Mucosa of stomach (tissue), 1 donor: Measurements from ENCODE around the gene ZC3H12D.
"Not testable (repeated sequence)": the region's sequence is repeated elsewhere in the genome, so short reads cannot be mapped to it uniquely, and the experiment has no call there.

Source experiments
- H3K27me3 ChIP-seq: one replicate; pipeline ENCODE4 v1.7.0; 2013; ENCODE audit warnings: mild to moderate bottlenecking, low read length; ENCODE audit not compliant: control insufficient read depth, insufficient read depth
- H3K36me3 ChIP-seq: one replicate; pipeline ENCODE4 v1.7.0; 2013; ENCODE audit warnings: low read length; ENCODE audit not compliant: control insufficient read depth, insufficient read depth
- H3K4me1 ChIP-seq: one replicate; pipeline ENCODE4 v1.7.0; 2013; ENCODE audit warnings: mild to moderate bottlenecking, low read length; ENCODE audit not compliant: control insufficient read depth, insufficient read depth
- H3K4me3 ChIP-seq: one replicate; pipeline ENCODE4 v1.7.0; 2013; ENCODE audit warnings: low read length
- H3K9ac ChIP-seq: one replicate; pipeline ENCODE4 v1.7.0; 2013; ENCODE audit warnings: mild to moderate bottlenecking, low read length, moderate library complexity
- H3K9me3 ChIP-seq: one replicate; pipeline ENCODE4 v1.7.0; 2013; ENCODE audit warnings: mild to moderate bottlenecking, low read length, moderate library complexity; ENCODE audit not compliant: control insufficient read depth
- donor health status: Pancreatic carcinoma.

Gene ZC3H12D

DNA sequence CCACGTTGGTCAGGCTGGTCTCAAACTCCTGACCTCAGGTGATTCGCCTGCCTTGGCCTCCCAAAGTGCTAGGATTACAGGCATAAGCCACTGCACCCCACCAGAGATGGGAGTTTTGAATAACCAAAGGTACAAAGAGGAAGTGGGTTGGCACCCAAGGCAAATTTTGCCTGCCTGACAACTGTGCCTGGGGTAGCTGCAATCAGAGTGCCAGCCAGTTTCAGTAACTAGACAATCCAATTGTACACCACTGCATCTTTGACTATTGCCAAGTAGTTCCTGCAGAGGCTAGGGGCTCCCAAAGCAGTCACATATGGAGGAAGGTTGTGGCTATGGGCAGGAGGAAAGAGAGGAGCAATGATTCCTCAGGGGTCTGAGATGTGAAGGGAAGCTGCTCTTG is 16.6 kb downstream of the ZC3H12D start:
- Histone ChIP-seq H3K9ac (no peak overlapping the region), H3K4me1 (peaks cover 21% of the 10 kb centered on the region), H3K9me3 (no peaks in the 10 kb centered on the region), H3K4me3 (no peak overlapping the region), H3K36me3 (no peaks in the 10 kb centered on the region), H3K27me3 (no peaks in the 10 kb centered on the region)

DNA sequence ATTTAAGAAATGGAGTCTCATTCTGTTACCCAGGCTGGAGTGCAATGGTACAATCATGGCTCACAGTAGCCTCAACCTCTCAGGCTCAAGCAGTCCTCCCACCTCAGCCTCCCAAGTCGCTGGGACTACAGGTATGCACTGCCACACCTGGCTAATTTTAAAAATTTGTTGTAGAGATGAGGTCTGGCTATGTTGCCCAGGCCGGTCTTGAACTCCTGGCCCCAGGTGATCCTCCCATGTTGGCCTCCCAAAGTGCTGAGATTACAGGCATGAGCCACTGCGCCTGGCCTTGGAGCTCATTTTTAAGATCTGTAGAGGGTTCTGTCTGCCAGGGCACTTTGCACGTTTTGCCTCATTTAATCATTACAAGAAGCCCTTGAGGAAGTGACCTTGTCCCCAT is 17.5 kb downstream of the ZC3H12D start:
- H3K36me3 ChIP-seq: no peaks in the 10 kb centered on the region
- H3K9me3 ChIP-seq: no peaks in the 10 kb centered on the region
- peaks cover 15% of the 10 kb centered on the region for H3K4me1 ChIP-seq
- no peak overlapping the region for H3K4me3 ChIP-seq
- H3K9ac ChIP-seq: no peak overlapping the region
- H3K27me3 ChIP-seq: no peaks in the 10 kb centered on the region

DNA sequence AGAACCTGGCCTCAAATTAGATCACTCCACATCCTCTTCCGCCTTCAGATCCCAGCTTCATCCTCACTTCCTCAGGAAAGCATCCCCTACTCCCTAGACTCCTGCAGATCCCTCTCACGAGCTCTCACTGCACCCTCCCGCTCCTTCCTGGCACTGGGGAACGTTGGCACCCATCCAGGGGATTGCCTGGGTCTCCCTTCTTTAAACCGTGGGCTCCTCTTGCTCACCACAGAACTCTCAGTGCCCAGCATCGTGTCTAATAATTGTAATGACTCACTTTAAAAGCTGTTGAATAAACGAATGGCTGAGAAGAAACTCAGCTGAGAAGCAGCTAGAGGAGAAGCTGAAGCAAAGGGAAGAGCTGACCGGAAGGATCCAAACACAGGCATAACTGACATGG is 20.4 kb downstream of the ZC3H12D start:
- H3K9ac ChIP-seq: no peak overlapping the region
- peaks cover 21% of the 10 kb centered on the region for H3K4me1 ChIP-seq
- no peak overlapping the region for H3K4me3 ChIP-seq

GRCh38 chr6:149463781-149464180 is 21.0 kb downstream of the ZC3H12D start:
- Histone ChIP-seq H3K27me3 (no peaks in the 10 kb centered on the region), H3K4me1 (peaks cover 21% of the 10 kb centered on the region), H3K4me3 (no peak overlapping the region), H3K9me3 (no peaks in the 10 kb centered on the region), H3K36me3 (no peaks in the 10 kb centered on the region), H3K9ac (no peak overlapping the region)

More for the DNA sequence above, 20.4 kb downstream of the ZC3H12D start:
- Histone ChIP-seq H3K9me3 (no peaks in the 10 kb centered on the region), H3K27me3 (no peaks in the 10 kb centered on the region), H3K36me3 (no peaks in the 10 kb centered on the region)

DNA sequence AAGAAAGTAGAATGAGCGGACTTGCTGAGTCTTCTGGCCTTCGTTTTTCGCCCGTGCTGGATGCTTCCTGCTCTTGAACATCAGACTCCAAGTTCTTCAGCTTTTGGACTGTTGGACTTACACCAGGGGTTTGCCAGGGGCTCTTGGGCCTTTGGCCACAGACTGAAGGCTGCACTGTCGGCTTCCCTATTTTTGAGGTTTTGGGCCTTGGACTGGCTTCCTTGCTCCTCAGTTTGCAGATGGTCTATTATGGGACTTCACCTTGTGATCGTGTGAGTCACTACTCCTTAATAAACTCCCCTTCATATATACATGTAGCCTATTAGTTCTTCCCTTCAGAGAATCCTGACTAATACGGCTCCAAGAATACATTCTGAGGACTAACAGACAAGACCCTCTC is 22.1 kb downstream of the ZC3H12D start:
- H3K9me3 ChIP-seq, H3K4me3 ChIP-seq, H3K36me3 ChIP-seq, H3K27me3 ChIP-seq, H3K9ac ChIP-seq: not testable (repeated sequence)
- peaks cover 21% of the 10 kb centered on the region for H3K4me1 ChIP-seq

- Histone ChIP-seq H3K36me3 (no peaks in the 10 kb centered on the region), H3K4me3 (no peak overlapping the region), H3K9ac (no peak overlapping the region), H3K9me3 (no peaks in the 10 kb centered on the region), H3K4me1 (peaks cover 21% of the 10 kb centered on the region), H3K27me3 (no peaks in the 10 kb centered on the region)
Observed at GRCh38 chr6:149461670-149462069, 23.1 kb downstream of the ZC3H12D start.

GRCh38 chr6:149460249-149460648 is 24.6 kb downstream of the ZC3H12D start:
- not testable (repeated sequence) for H3K9me3 ChIP-seq, H3K27me3 ChIP-seq, H3K4me3 ChIP-seq, H3K36me3 ChIP-seq, H3K9ac ChIP-seq
- H3K4me1 ChIP-seq: peaks cover 21% of the 10 kb centered on the region

- H3K4me3 ChIP-seq: no peak overlapping the region
- no peaks in the 10 kb centered on the region for H3K27me3 ChIP-seq
- no peaks in the 10 kb centered on the region for H3K36me3 ChIP-seq
- no peaks in the 10 kb centered on the region for H3K9me3 ChIP-seq
- H3K4me1 ChIP-seq: peaks cover 24% of the 10 kb centered on the region
- no peak overlapping the region for H3K9ac ChIP-seq
Observed at GRCh38 chr6:149459761-149460160, 25.1 kb downstream of the ZC3H12D start.

DNA sequence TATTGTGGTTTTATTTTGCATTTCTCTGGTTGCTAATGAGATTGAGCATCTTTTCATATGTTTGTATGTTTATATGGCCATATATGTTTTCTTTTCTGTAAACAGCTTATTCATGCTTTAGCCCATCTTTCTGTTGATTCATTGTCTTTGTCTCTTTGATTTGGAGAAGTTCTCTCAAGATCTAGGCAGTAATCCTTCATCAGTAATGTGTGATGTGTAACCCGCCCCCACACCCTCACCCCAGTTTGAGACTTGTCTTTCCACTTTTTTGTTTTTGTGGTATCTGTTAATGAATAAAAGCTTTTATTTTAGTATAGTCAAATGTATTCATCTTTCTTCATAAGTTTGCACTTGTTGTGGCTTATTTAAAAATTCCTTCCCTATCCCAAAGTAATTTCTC is 26.0 kb downstream of the ZC3H12D start:
- peaks cover 5% of the 10 kb centered on the region for H3K27me3 ChIP-seq
- no peak overlapping the region for H3K4me3 ChIP-seq
- H3K9me3 ChIP-seq: no peaks in the 10 kb centered on the region
- no peak overlapping the region for H3K9ac ChIP-seq
- no peaks in the 10 kb centered on the region for H3K36me3 ChIP-seq
- peaks cover 26% of the 10 kb centered on the region for H3K4me1 ChIP-seq

DNA sequence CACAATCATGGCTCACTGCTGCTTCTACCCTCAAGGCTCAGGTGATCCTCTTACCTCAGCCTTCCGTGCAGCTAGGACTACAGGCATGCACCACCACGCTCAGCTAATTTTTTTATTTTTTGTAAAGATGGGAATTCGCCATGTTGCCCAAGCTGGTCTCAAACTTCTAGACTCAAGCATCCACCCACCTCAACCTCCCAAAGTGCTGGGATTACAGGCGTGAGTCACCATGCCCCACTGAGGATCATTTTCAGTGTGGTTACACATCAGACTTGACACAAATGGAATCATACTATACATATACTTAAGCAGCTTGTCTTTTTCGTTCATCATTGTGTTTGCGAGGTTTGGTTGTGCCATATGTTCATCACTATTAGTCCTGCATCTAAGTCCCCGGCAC is 26.6 kb downstream of the ZC3H12D start:
- Histone ChIP-seq H3K27me3 (peaks cover 5% of the 10 kb centered on the region), H3K9ac (no peak overlapping the region), H3K4me1 (peaks cover 31% of the 10 kb centered on the region), H3K36me3 (no peaks in the 10 kb centered on the region), H3K4me3 (no peak overlapping the region), H3K9me3 (no peaks in the 10 kb centered on the region)

- H3K27me3 ChIP-seq: peaks cover 5% of the 10 kb centered on the region
- H3K9ac ChIP-seq: no peak overlapping the region
- no peaks in the 10 kb centered on the region for H3K9me3 ChIP-seq
- H3K36me3 ChIP-seq: no peaks in the 10 kb centered on the region
- no peak overlapping the region for H3K4me3 ChIP-seq
- H3K4me1 ChIP-seq: peaks cover 31% of the 10 kb centered on the region
Observed at GRCh38 chr6:149457316-149457884, 27.4 kb downstream of the ZC3H12D start.

DNA sequence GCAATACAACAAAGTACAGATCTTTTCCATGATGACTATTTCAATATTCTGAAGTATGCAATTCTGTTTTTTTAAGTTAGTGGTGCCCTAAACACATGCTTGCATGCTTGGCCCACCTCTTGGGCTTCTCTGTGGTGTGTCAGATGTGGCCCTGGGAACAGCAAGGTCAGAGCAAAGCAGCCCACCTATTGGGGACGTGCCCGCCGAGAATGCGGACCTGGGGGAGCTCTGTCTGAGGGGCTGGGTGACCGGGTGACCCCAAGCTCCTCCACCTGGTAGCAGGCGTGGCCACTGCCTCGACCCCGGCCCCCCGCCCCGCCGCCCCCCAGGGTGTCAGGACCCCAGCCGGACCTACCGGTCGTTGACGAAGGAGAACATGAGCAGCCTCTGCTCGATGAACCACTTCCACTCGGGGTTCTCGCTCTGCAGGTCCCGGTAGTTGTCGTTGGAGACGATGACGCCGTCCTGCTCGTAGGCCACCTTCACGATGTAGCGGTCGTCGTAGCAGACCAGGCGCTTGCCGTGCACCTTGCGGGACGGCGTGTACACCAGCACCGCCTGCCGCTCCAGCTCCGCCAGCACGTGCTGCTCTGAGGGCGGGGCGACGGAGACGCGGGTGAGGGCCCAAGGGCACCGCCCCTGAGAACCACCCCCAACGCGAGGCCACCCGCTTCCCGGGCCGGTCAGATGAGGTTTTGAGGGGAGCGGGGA is 28.3 kb downstream of the ZC3H12D start:
- no peak overlapping the region for H3K9ac ChIP-seq
- H3K27me3 ChIP-seq: peaks cover 5% of the 10 kb centered on the region
- no peak overlapping the region for H3K4me3 ChIP-seq
- H3K9me3 ChIP-seq: no peaks in the 10 kb centered on the region
- no peaks in the 10 kb centered on the region for H3K36me3 ChIP-seq
- peaks cover 31% of the 10 kb centered on the region for H3K4me1 ChIP-seq
